WTC11 (cell line): ENCODE data around the gene HINT2.

Experiments used
- ATF6 ChIP-seq: sonication (generic); formaldehyde crosslinking; IDR thresholded peaks from 2 replicates; pipeline ENCODE4 v1.8.1; 2023; ENCODE audit warnings: mild to moderate bottlenecking, missing genetic modification reagents
- CTCF ChIP-seq: fragments of 200-600 bp; IDR thresholded peaks from 2 replicates; pipeline ENCODE4 v1.8.0; 2022; ENCODE audit warnings: antibody characterized with exemption
- E2F4 ChIP-seq: sonication (generic); formaldehyde crosslinking; IDR thresholded peaks from 2 replicates; pipeline ENCODE4 v1.8.1; 2022; ENCODE audit warnings: low read depth, mild to moderate bottlenecking, moderate library complexity, missing genetic modification reagents, borderline replicate concordance
- ESRRA ChIP-seq: sonication (generic); formaldehyde crosslinking; IDR thresholded peaks from 2 replicates; pipeline ENCODE4 v1.8.1; 2022; ENCODE audit warnings: mild to moderate bottlenecking, missing genetic modification reagents, borderline replicate concordance
- IRF1 ChIP-seq: sonication (generic); formaldehyde crosslinking; IDR thresholded peaks from 2 replicates; pipeline ENCODE4 v1.8.0; 2023; ENCODE audit warnings: missing genetic modification reagents
- PRDM15 ChIP-seq: sonication (generic); formaldehyde crosslinking; IDR thresholded peaks from 2 replicates; pipeline ENCODE4 v1.8.0; 2022; ENCODE audit warnings: missing genetic modification reagents
- ZNF232 ChIP-seq: sonication (generic); formaldehyde crosslinking; IDR thresholded peaks from 2 replicates; pipeline ENCODE4 v1.8.0; 2022; ENCODE audit warnings: mild to moderate bottlenecking, missing genetic modification reagents

GRCh38 chr9:35795695-35796094, 19.1 kb downstream of the HINT2 start:
- no peak for TF ChIP-seq PRDM15 (CRISPR knock-in tag)
- TF ChIP-seq CTCF: no peak
- no peak for TF ChIP-seq ZNF232 (CRISPR knock-in tag)
- TF ChIP-seq E2F4 (CRISPR knock-in tag): no peak
- TF ChIP-seq IRF1 (CRISPR knock-in tag): no peak
- TF ChIP-seq ESRRA: no peak
- TF ChIP-seq ATF6 (CRISPR knock-in tag): no peak
